Measurements from ENCODE around the gene SIKE1. TPM values are rescaled to one million over a fixed set of nuclear protein-coding genes. Genes with fewer than 3 reads are reported as not detected.
A peak's percentile ranks its signal among the peaks of the same experiment; 100 is the strongest.
"Not testable (repeated sequence)": the region's sequence is repeated elsewhere in the genome, so short reads cannot be mapped to it uniquely, and the experiment has no call there.

SIKE1 gene
- total RNA-seq, 1 donor from 2014 or later, result 36.9 TPM

- no peak for DNase-seq (ENCODE audit: low spot score)
Observed at GRCh38 chr1:114755006-114755931, 25.2 kb downstream of the SIKE1 start.

- not testable (repeated sequence) for DNase-seq (ENCODE audit: low spot score)
Observed at GRCh38 chr1:114753702-114754101, 26.8 kb downstream of the SIKE1 start.

GRCh38 chr1:114753143-114753542, 27.3 kb downstream of the SIKE1 start:
- no peak for DNase-seq (ENCODE audit: low spot score)

GRCh38 chr1:114750780-114751179, 29.7 kb downstream of the SIKE1 start:
- DNase-seq (ENCODE audit: low spot score), result no peak

- DNase-seq (ENCODE audit: low spot score), result no peak
Observed at GRCh38 chr1:114749835-114750234, 30.6 kb downstream of the SIKE1 start.

- DNase-seq (ENCODE audit: low spot score), result no peak
Observed at GRCh38 chr1:114746450-114747121, 33.9 kb downstream of the SIKE1 start.

- no peak for DNase-seq (ENCODE audit: low spot score)
Observed at GRCh38 chr1:114745291-114745690, 35.2 kb downstream of the SIKE1 start.

- no peak for DNase-seq (ENCODE audit: low spot score)
Observed at GRCh38 chr1:114741963-114742746, 38.3 kb downstream of the SIKE1 start.

- no peak for DNase-seq (ENCODE audit: low spot score)
Observed at GRCh38 chr1:114740331-114740730, 40.2 kb downstream of the SIKE1 start.

GRCh38 chr1:114737314-114737849, 43.1 kb downstream of the SIKE1 start:
- DNase-seq (ENCODE audit: low spot score), result peak; percentile 43

- DNase-seq (ENCODE audit: low spot score), result no peak
Observed at GRCh38 chr1:114735479-114735878, 45.0 kb downstream of the SIKE1 start.

GRCh38 chr1:114729782-114730181, 50.7 kb downstream of the SIKE1 start:
- no peak for DNase-seq (ENCODE audit: low spot score)

GRCh38 chr1:114728553-114728952, 51.9 kb downstream of the SIKE1 start:
- DNase-seq (ENCODE audit: low spot score), result no peak

- DNase-seq (ENCODE audit: low spot score), result no peak
Observed at GRCh38 chr1:114725230-114725629, 55.3 kb downstream of the SIKE1 start.

GRCh38 chr1:114723915-114724314, 56.6 kb downstream of the SIKE1 start:
- no peak for DNase-seq (ENCODE audit: low spot score)

GRCh38 chr1:114723457-114723856, 57.0 kb downstream of the SIKE1 start:
- no peak for DNase-seq (ENCODE audit: low spot score)

- no peak for DNase-seq (ENCODE audit: low spot score)
Observed at GRCh38 chr1:114720492-114720891, 60.0 kb downstream of the SIKE1 start.

Other genes starting within 250 kb of the SIKE1 start
- gene BCAS2, start 199.1 kb downstream of the SIKE1 start, total RNA-seq, result 31.8 TPM
- gene DENND2C, start 110.6 kb downstream of the SIKE1 start, total RNA-seq, result 4.1 TPM
- gene AMPD1, start 85.1 kb downstream of the SIKE1 start, total RNA-seq, result not detected
- gene NRAS, start 63.9 kb downstream of the SIKE1 start, total RNA-seq, result 24.7 TPM
- 523 TPM for gene CSDE1, start 22.7 kb downstream of the SIKE1 start, total RNA-seq
- gene SYCP1, start 74.2 kb upstream of the SIKE1 start, total RNA-seq, result not detected
- gene TSHB, start 249.1 kb upstream of the SIKE1 start, total RNA-seq, result not detected

Data from mucosa of gallbladder (tissue), 1 donor.